ENCODE results near the gene UFC1.
A peak's percentile ranks its signal among the peaks of the same experiment; 100 is the strongest.

UFC1 gene

GRCh38 chr1:161127649-161128048 is 26.1 kb upstream of the UFC1 start:
- Mint-ChIP-seq H3K27me3 (no peaks in the 10 kb centered on the region), H3K4me3 (no peak overlapping the region), H3K36me3 (peaks cover 38 to 57% of the 10 kb centered on the region in 2 donors), H3K4me1 (peaks cover 41 to 73% of the 10 kb centered on the region in 2 donors), H3K27ac (peak overlapping the region; percentile 54), H3K9me3 (no peaks in the 10 kb centered on the region)
- ATAC-seq (replicated peaks): no peak
- DNase-seq: no peak

GRCh38 chr1:161128591-161129420 is 25.0 kb upstream of the UFC1 start:
- H3K9me3 Mint-ChIP-seq: no peaks in the 10 kb centered on the region
- no peak overlapping the region for H3K4me3 Mint-ChIP-seq
- peaks cover 29 to 46% of the 10 kb centered on the region in 2 donors for H3K36me3 Mint-ChIP-seq
- H3K4me1 Mint-ChIP-seq: peaks cover 39 to 64% of the 10 kb centered on the region in 2 donors
- DNase-seq: no peak
- no peak for ATAC-seq (replicated peaks)
- no peaks in the 10 kb centered on the region for H3K27me3 Mint-ChIP-seq
- H3K27ac Mint-ChIP-seq: no peak overlapping the region

GRCh38 chr1:161130266-161130665 is 23.5 kb upstream of the UFC1 start:
- Mint-ChIP-seq H3K9me3 (no peaks in the 10 kb centered on the region), H3K4me1 (peaks cover 36 to 69% of the 10 kb centered on the region in 2 donors), H3K36me3 (peaks cover 24 to 40% of the 10 kb centered on the region in 2 donors), H3K27ac (no peak overlapping the region), H3K27me3 (no peaks in the 10 kb centered on the region), H3K4me3 (no peak overlapping the region)
- ATAC-seq (replicated peaks): no peak
- no peak for DNase-seq

- no peak overlapping the region for H3K4me3 Mint-ChIP-seq
- H3K9me3 Mint-ChIP-seq: no peaks in the 10 kb centered on the region
- H3K27ac Mint-ChIP-seq: no peak overlapping the region
- no peak for DNase-seq
- H3K27me3 Mint-ChIP-seq: no peaks in the 10 kb centered on the region
- peaks cover 30 to 61% of the 10 kb centered on the region in 2 donors for H3K4me1 Mint-ChIP-seq
- H3K36me3 Mint-ChIP-seq: peaks cover 18 to 31% of the 10 kb centered on the region in 2 donors
- peak in 1 of 2 donors; percentile 24 for ATAC-seq (replicated peaks)
These were observed 22.0 kb upstream of the UFC1 start for GRCh38 chr1:161131523-161132409.

GRCh38 chr1:161132410-161133219 is 21.2 kb upstream of the UFC1 start, which contains the start of gene DEDD:
Gene DEDD (minus strand): TSS chr1:161132667. CDS start chr1:161124462, 8,205 bp downstream.
- Mint-ChIP-seq H3K27ac (no peak within 1 kb of the TSS), H3K27me3 (no peaks in the 10 kb centered on the region), H3K36me3 (peaks cover 18 to 25% of the 10 kb centered on the region in 2 donors), H3K9me3 (no peaks in the 10 kb centered on the region), H3K4me3 (no peak within 1 kb of the TSS), H3K4me1 (peaks cover 28 to 55% of the 10 kb centered on the region in 2 donors)
- DNase-seq (peak; percentile 89), ATAC-seq (replicated peaks) (peak; percentile 95)

- DNase-seq: no peak
- ATAC-seq (replicated peaks): peak; percentile 10 to 20
- Mint-ChIP-seq H3K4me3 (no peak overlapping the region), H3K4me1 (peaks cover 25 to 48% of the 10 kb centered on the region in 2 donors), H3K27me3 (no peaks in the 10 kb centered on the region), H3K27ac (no peak overlapping the region), H3K9me3 (no peaks in the 10 kb centered on the region), H3K36me3 (peaks cover 17 to 24% of the 10 kb centered on the region in 2 donors)
These were observed 20.5 kb upstream of the UFC1 start for GRCh38 chr1:161133220-161133740.

GRCh38 chr1:161137881-161138280 is 15.9 kb upstream of the UFC1 start:
- Mint-ChIP-seq H3K9me3 (no peaks in the 10 kb centered on the region), H3K27ac (no peak overlapping the region), H3K4me1 (peaks cover 3 to 13% of the 10 kb centered on the region in 2 donors), H3K4me3 (no peak overlapping the region), H3K36me3 (peaks cover 13 to 15% of the 10 kb centered on the region in 2 donors), H3K27me3 (no peaks in the 10 kb centered on the region)
- ATAC-seq (replicated peaks): no peak
- no peak for DNase-seq

GRCh38 chr1:161138431-161138830 is 15.3 kb upstream of the UFC1 start:
- Mint-ChIP-seq H3K27ac (no peak overlapping the region), H3K4me3 (no peak overlapping the region), H3K4me1 (peaks cover 3 to 13% of the 10 kb centered on the region in 2 donors), H3K36me3 (peaks cover 13 to 15% of the 10 kb centered on the region in 2 donors), H3K9me3 (no peaks in the 10 kb centered on the region), H3K27me3 (no peaks in the 10 kb centered on the region)
- no peak for ATAC-seq (replicated peaks)
- DNase-seq: no peak

GRCh38 chr1:161139766-161140165 is 14.0 kb upstream of the UFC1 start:
- H3K27me3 Mint-ChIP-seq: no peaks in the 10 kb centered on the region
- ATAC-seq (replicated peaks) (peak in 1 of 2 donors; percentile 41), DNase-seq (no peak)
- H3K4me3 Mint-ChIP-seq: no peak overlapping the region
- peaks cover 15% of the 10 kb centered on the region in 2 donors for H3K36me3 Mint-ChIP-seq
- H3K27ac Mint-ChIP-seq: no peak overlapping the region
- peaks cover 3 to 13% of the 10 kb centered on the region in 2 donors for H3K4me1 Mint-ChIP-seq
- no peaks in the 10 kb centered on the region for H3K9me3 Mint-ChIP-seq

GRCh38 chr1:161140755-161141400 is 12.9 kb upstream of the UFC1 start:
- DNase-seq (no peak), ATAC-seq (replicated peaks) (no peak)
- Mint-ChIP-seq H3K36me3 (peaks cover 7 to 9% of the 10 kb centered on the region in 2 donors), H3K9me3 (no peaks in the 10 kb centered on the region), H3K27me3 (no peaks in the 10 kb centered on the region), H3K27ac (no peak overlapping the region), H3K4me1 (peaks cover 3 to 7% of the 10 kb centered on the region in 2 donors), H3K4me3 (no peak overlapping the region)

- no peak overlapping the region for H3K4me3 Mint-ChIP-seq
- no peaks in the 10 kb centered on the region for H3K4me1 Mint-ChIP-seq
- DNase-seq: no peak
- H3K9me3 Mint-ChIP-seq: no peaks in the 10 kb centered on the region
- H3K27ac Mint-ChIP-seq: no peak overlapping the region
- peaks cover 0 to 4% of the 10 kb centered on the region in 2 donors for H3K36me3 Mint-ChIP-seq
- no peaks in the 10 kb centered on the region for H3K27me3 Mint-ChIP-seq
- no peak for ATAC-seq (replicated peaks)
These were observed 7.9 kb upstream of the UFC1 start for GRCh38 chr1:161145832-161146231.

GRCh38 chr1:161153176-161153575 is 602 bp upstream of the UFC1 start:
- ATAC-seq (replicated peaks): peak; percentile 17 to 28

GRCh38 chr1:161157867-161158266 is 4.1 kb downstream of the UFC1 start:
- Mint-ChIP-seq H3K27ac (peak overlapping the region; percentile 57), H3K4me1 (peaks cover 44 to 57% of the 10 kb centered on the region in 2 donors), H3K4me3 (no peak overlapping the region), H3K36me3 (peaks cover 21 to 51% of the 10 kb centered on the region in 2 donors), H3K27me3 (no peaks in the 10 kb centered on the region), H3K9me3 (no peaks in the 10 kb centered on the region)
- ATAC-seq (replicated peaks) (no peak), DNase-seq (no peak)

More at GRCh38 chr1:161153176-161153575, 602 bp upstream of the UFC1 start:
- Mint-ChIP-seq H3K4me3 (peak overlapping the region; percentile 95 to 98), H3K36me3 (peaks cover 10 to 26% of the 10 kb centered on the region in 2 donors), H3K4me1 (peaks cover 12 to 13% of the 10 kb centered on the region in 2 donors), H3K27me3 (no peaks in the 10 kb centered on the region), H3K9me3 (no peaks in the 10 kb centered on the region), H3K27ac (peak overlapping the region; percentile 99)
- DNase-seq: no peak

Data from stimulated activated naive B cell treated with anti-CD40 and anti-IgM and Interleukin-4, amounts not matched to agents 10 μg/mL and 1 μg/mL and 100 μg/mL, for 72 hours (primary cell).